ENCODE data around the gene GPC1. TPM values are rescaled to one million over a fixed set of nuclear protein-coding genes. Genes with fewer than 3 reads are reported as not detected.

Gene GPC1
- total RNA-seq, 2 donors from 2014 or later = 1.5 to 1.7 TPM

DNA sequence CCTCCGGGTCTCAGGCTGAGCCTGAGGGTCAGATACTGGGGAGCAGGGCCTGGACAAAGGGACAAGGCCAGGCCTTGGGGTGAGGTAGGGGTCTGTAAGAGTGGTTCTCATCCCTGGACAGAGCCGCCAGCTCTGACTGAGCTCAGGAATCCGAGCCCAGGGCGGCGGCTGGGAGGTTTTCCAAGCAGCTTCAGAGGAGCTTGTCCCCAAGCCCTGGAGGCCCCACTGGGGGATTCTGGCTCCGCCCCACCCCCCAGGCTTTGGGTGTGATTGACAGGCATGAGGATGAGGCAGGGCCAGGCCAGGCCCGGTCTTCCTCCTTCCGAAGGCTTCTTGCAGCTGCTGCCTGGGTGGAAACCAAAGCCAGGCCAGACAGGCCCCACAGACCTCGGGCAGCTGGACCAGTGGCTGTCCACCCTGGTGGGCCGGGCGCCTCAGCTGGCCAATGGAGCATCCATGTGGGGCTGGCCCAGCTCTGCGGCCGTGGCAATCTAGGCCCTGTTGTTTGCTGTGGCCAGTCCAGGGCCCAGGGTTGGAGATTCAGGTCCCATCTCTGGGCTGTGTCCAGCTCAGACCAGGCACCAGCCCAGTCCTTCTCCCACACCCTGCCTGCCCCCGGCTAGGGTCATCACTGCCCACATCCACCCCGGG, 23.1 kb upstream of the GPC1 start:
- peaks cover 8% of the 10 kb centered on the region for H3K27me3 Mint-ChIP-seq
- no peak overlapping the region for H3K27ac Mint-ChIP-seq
- no peaks in the 10 kb centered on the region for H3K36me3 Mint-ChIP-seq (ENCODE audit: low read depth)
- H3K4me1 Mint-ChIP-seq = peaks cover 2% of the 10 kb centered on the region
- no peak for ATAC-seq
- DNase-seq = peak in 1 of 3 donors; percentile 5
- H3K4me3 Mint-ChIP-seq = no peak overlapping the region
- no peaks in the 10 kb centered on the region for H3K9me3 ChIP-seq (ENCODE audit: control insufficient read depth, low read length, poor library complexity, severe bottlenecking)

- Mint-ChIP-seq H3K27me3 (peaks cover 8% of the 10 kb centered on the region), H3K4me1 (peaks cover 2% of the 10 kb centered on the region), H3K36me3 (ENCODE audit: low read depth) (no peaks in the 10 kb centered on the region), H3K27ac (no peak overlapping the region), H3K4me3 (no peak overlapping the region)
- ATAC-seq = no peak
- DNase-seq = peak in 1 of 3 donors; percentile 1
- H3K9me3 ChIP-seq (ENCODE audit: control insufficient read depth, low read length, poor library complexity, severe bottlenecking) = no peaks in the 10 kb centered on the region
Observed at GRCh38 chr2:240412975-240413812, 22.3 kb upstream of the GPC1 start.

DNA sequence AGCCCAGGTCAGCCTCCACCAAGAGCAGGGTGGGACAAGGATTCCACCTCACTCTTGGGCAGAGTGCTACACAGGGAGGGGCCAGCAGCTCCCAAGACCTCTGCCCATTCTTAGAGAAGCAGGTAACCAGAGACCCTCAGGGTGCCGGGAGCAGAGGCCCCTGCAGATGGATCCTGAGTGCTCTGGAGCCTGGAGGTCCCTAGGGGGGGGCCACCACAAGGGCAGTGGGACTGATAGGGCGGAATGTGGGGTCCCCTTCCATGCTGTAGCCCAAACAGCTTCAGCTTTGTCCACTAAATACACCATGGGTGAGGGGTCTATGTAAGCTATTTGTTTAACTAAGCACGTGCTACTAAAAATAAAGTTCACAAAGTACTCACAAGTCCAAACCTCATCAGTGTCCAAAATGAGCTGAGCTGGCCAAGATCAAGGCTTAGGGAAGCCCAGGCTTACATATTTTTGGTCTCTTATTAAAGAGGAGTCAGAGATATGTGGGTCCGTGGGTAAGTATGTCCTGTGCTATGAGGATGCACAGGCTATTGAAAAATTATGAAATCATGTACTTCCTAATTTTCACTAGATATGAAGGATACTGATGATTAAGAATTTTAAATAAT, 21.5 kb upstream of the GPC1 start:
- peaks cover 8% of the 10 kb centered on the region for H3K27me3 Mint-ChIP-seq
- H3K4me3 Mint-ChIP-seq = no peak overlapping the region
- H3K9me3 ChIP-seq (ENCODE audit: control insufficient read depth, low read length, poor library complexity, severe bottlenecking) = no peaks in the 10 kb centered on the region
- no peak overlapping the region for H3K27ac Mint-ChIP-seq
- ATAC-seq (no peak), DNase-seq (no peak)
- H3K36me3 Mint-ChIP-seq (ENCODE audit: low read depth) = no peaks in the 10 kb centered on the region
- H3K4me1 Mint-ChIP-seq = peaks cover under 1% of the 10 kb centered on the region

GRCh38 chr2:240416821-240417220, 18.6 kb upstream of the GPC1 start:
- Mint-ChIP-seq H3K4me1 (no peaks in the 10 kb centered on the region), H3K27me3 (no peaks in the 10 kb centered on the region), H3K4me3 (no peak overlapping the region), H3K27ac (no peak overlapping the region), H3K36me3 (ENCODE audit: low read depth) (no peaks in the 10 kb centered on the region)
- no peaks in the 10 kb centered on the region for H3K9me3 ChIP-seq (ENCODE audit: control insufficient read depth, low read length, poor library complexity, severe bottlenecking)
- no peak for ATAC-seq
- no peak for DNase-seq

DNA sequence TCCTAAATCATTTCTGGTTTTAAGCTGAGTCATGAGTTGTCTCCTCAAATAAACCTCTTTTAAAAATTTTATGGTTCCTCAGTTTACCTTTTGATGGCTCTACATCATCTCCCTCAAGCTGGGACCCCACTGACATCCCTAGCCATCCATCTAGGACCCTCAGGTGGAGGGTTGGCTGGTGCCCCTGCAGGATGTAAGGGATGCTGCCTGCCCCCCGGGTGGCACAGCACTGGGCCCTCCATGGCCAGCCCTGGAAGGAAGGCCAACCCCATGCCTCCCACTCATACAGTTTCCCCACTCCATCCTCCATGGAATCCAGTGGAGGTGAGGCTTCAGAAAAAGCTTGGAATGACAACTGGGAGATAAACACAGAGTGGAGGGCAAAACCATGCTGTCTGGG, 17.2 kb upstream of the GPC1 start:
- H3K4me3 Mint-ChIP-seq = no peak overlapping the region
- ATAC-seq = no peak
- H3K27me3 Mint-ChIP-seq = no peaks in the 10 kb centered on the region
- H3K36me3 Mint-ChIP-seq (ENCODE audit: low read depth) = no peaks in the 10 kb centered on the region
- no peaks in the 10 kb centered on the region for H3K9me3 ChIP-seq (ENCODE audit: control insufficient read depth, low read length, poor library complexity, severe bottlenecking)
- H3K27ac Mint-ChIP-seq = no peak overlapping the region
- DNase-seq = no peak
- no peaks in the 10 kb centered on the region for H3K4me1 Mint-ChIP-seq

GRCh38 chr2:240419271-240419670, 16.2 kb upstream of the GPC1 start:
- H3K27me3 Mint-ChIP-seq = no peaks in the 10 kb centered on the region
- ATAC-seq (no peak), DNase-seq (no peak)
- H3K4me1 Mint-ChIP-seq = no peaks in the 10 kb centered on the region
- H3K4me3 Mint-ChIP-seq = no peak overlapping the region
- no peaks in the 10 kb centered on the region for H3K36me3 Mint-ChIP-seq (ENCODE audit: low read depth)
- H3K9me3 ChIP-seq (ENCODE audit: control insufficient read depth, low read length, poor library complexity, severe bottlenecking) = no peaks in the 10 kb centered on the region
- H3K27ac Mint-ChIP-seq = no peak overlapping the region

GRCh38 chr2:240419723-240420122, 15.7 kb upstream of the GPC1 start:
- ATAC-seq (no peak), DNase-seq (no peak)

GRCh38 chr2:240420206-240421104, 15.0 kb upstream of the GPC1 start:
- ATAC-seq (no peak), DNase-seq (peak in 1 of 3 donors; percentile 0)
- H3K4me1 Mint-ChIP-seq = no peaks in the 10 kb centered on the region
- H3K27ac Mint-ChIP-seq = no peak overlapping the region
- H3K9me3 ChIP-seq (ENCODE audit: control insufficient read depth, low read length, poor library complexity, severe bottlenecking) = no peaks in the 10 kb centered on the region
- H3K4me3 Mint-ChIP-seq = no peak overlapping the region
- no peaks in the 10 kb centered on the region for H3K36me3 Mint-ChIP-seq (ENCODE audit: low read depth)
- H3K27me3 Mint-ChIP-seq = no peaks in the 10 kb centered on the region

More at GRCh38 chr2:240419723-240420122, 15.7 kb upstream of the GPC1 start:
- no peaks in the 10 kb centered on the region for H3K36me3 Mint-ChIP-seq (ENCODE audit: low read depth)
- no peaks in the 10 kb centered on the region for H3K27me3 Mint-ChIP-seq
- H3K4me3 Mint-ChIP-seq = no peak overlapping the region
- no peak overlapping the region for H3K27ac Mint-ChIP-seq
- H3K4me1 Mint-ChIP-seq = no peaks in the 10 kb centered on the region
- H3K9me3 ChIP-seq (ENCODE audit: control insufficient read depth, low read length, poor library complexity, severe bottlenecking) = no peaks in the 10 kb centered on the region

DNA sequence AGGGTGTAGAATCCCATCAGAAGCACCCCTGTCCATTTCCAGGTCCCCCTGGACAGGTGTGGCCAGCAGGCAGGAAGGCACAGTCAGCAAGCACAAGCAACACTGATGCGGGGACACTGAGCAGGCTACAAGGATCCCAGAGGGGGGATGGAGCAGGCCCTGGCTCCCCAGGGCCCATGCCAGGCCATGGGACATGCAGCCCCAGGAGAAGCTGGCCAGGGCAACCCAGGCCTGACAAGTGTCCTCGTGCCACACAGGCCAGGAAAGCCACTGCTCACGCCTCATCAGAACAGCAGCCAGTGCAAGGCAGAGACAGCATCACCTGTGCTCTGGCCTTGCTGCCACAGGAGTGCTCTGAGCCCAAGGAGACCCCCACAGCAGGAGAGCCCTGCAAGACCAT, 14.1 kb upstream of the GPC1 start:
- ATAC-seq (no peak), DNase-seq (no peak)
- Mint-ChIP-seq H3K4me1 (no peaks in the 10 kb centered on the region), H3K4me3 (no peak overlapping the region), H3K27me3 (no peaks in the 10 kb centered on the region), H3K27ac (no peak overlapping the region), H3K36me3 (ENCODE audit: low read depth) (no peaks in the 10 kb centered on the region)
- H3K9me3 ChIP-seq (ENCODE audit: control insufficient read depth, low read length, poor library complexity, severe bottlenecking) = no peaks in the 10 kb centered on the region

- peaks cover 2% of the 10 kb centered on the region for H3K36me3 Mint-ChIP-seq (ENCODE audit: low read depth)
- H3K9me3 ChIP-seq (ENCODE audit: control insufficient read depth, low read length, poor library complexity, severe bottlenecking) = no peaks in the 10 kb centered on the region
- H3K4me1 Mint-ChIP-seq = no peaks in the 10 kb centered on the region
- H3K27ac Mint-ChIP-seq = no peak overlapping the region
- DNase-seq = no peak
- H3K27me3 Mint-ChIP-seq = peaks cover 3% of the 10 kb centered on the region
- H3K4me3 Mint-ChIP-seq = no peak overlapping the region
- ATAC-seq = no peak
Observed at GRCh38 chr2:240422658-240423329, 12.7 kb upstream of the GPC1 start.

GRCh38 chr2:240423788-240424191, 11.7 kb upstream of the GPC1 start:
- no peak overlapping the region for H3K27ac Mint-ChIP-seq
- H3K4me1 Mint-ChIP-seq = no peaks in the 10 kb centered on the region
- DNase-seq (peak in 1 of 3 donors; percentile 5), ATAC-seq (no peak)
- no peaks in the 10 kb centered on the region for H3K9me3 ChIP-seq (ENCODE audit: control insufficient read depth, low read length, poor library complexity, severe bottlenecking)
- peaks cover 2% of the 10 kb centered on the region for H3K36me3 Mint-ChIP-seq (ENCODE audit: low read depth)
- H3K27me3 Mint-ChIP-seq = peaks cover 8% of the 10 kb centered on the region
- no peak overlapping the region for H3K4me3 Mint-ChIP-seq

- no peaks in the 10 kb centered on the region for H3K9me3 ChIP-seq (ENCODE audit: control insufficient read depth, low read length, poor library complexity, severe bottlenecking)
- peaks cover 2% of the 10 kb centered on the region for H3K36me3 Mint-ChIP-seq (ENCODE audit: low read depth)
- no peaks in the 10 kb centered on the region for H3K4me1 Mint-ChIP-seq
- H3K27me3 Mint-ChIP-seq = peaks cover 8% of the 10 kb centered on the region
- DNase-seq (peak in 1 of 3 donors; percentile 2), ATAC-seq (no peak)
- no peak overlapping the region for H3K27ac Mint-ChIP-seq
- no peak overlapping the region for H3K4me3 Mint-ChIP-seq
Observed at GRCh38 chr2:240424341-240425235, 10.9 kb upstream of the GPC1 start.

All from T-helper 17 cell (primary cell).